GM18517 (cell line): ENCODE results near the gene CALR3.
"Not testable (repeated sequence)": the region's sequence is repeated elsewhere in the genome, so short reads cannot be mapped to it uniquely, and the experiment has no call there.

ENCODE experiments used
- ATAC-seq: cut with Tn5 transposase; IDR thresholded peaks from one replicate; pipeline ENCODE4 v1.9.1; 2021; ENCODE audit warnings: mild to moderate bottlenecking, moderate library complexity; ENCODE audit not compliant: unreplicated experiment

Gene CALR3

DNA sequence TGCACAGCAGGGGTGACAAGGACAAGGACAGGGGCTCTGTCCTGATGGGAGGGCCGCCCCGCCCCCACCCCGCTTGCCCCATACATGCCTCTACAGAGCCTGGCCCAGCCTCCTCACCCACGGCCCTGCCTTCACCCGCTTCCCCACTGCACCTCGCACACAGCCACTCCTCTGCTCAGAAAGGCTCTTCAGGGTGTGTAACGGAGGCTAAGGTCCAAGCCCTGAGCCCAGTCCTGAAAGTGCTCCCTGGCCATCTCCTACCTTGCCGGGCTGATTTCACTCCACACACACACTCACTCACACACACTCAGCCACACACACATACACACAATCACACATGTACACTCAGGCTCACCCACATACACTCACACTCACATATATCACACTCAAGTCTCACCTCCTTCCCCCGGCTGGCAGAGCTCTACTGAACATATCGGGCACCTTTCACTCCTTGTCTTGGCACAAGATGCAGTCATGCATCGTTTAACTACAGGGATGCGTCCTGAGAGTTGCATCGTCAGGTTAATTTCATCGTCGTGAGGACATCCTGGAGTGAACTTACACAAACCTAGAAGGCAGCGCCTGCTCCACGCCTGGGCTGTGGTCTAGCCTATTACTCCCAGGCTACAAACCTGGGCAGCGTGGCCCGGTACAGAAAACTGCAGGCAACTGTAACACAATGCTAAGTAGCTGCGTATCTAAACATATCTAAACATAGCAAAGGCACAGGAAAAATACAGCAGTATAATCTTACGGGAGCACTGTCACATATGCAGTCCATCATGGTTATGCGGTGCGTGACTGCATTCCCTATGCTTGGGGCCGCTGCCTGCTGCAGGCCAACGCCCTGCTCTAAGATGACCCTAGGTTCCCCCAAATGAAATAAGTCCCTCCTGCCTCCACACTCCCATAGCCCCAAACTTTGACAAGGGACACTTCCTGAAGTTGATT lies 37.3 kb downstream of the CALR3 start:
- no peak for ATAC-seq

DNA sequence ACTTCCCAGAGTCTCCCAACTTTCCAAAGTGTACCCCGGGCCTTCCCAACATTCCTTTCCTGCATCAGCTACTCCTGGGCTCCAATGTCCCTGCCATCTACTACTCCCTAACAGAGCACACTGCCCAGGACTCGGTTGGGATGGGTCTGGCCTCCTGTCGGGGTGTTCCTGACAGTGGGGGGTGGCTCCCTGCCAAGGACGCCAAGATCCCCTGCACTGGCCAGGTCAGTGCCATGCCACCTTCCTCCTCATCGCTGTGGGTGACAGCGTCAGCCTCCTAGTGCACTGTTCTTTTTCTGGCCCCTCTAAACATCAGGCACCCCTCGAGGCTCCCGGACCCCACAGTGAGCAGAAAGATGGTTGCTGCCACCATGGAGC lies 38.0 kb downstream of the CALR3 start:
- no peak for ATAC-seq

DNA sequence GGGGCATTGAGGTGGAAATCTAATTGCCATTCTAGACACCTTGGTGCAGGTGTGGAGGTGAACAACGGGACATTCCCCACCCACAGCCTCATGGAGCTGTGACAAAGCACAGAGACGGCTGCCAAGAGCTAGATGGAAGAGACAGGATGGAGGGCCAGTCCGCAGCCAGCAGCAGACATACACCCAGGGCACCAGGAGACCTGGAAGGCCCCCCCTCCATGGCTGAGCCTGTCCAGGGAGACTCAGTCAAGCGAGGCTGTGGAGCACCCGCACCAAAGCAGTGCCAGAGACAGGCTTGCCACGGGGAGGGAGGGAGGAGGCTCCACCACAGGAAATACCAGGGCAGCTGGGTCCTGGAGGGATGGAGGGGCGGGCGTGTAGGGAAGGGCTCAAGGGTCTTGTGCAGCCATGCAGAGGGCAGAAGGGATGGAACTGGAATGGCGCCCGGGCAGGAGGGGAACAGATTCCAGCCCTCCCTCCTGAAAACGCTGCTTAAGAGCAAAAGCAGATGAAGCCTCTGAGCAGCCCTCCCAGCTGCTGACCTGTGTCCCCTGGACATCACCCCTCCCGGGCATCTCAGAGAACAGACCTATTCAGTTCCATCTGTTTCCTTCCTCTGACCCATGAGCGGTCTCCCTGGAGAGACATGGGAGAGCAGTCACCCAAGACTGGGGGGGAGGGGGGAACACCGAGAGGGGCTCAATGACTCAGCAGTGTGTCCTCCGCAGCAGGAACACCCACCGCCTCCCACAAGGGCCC lies 38.6 kb downstream of the CALR3 start:
- no peak for ATAC-seq

DNA sequence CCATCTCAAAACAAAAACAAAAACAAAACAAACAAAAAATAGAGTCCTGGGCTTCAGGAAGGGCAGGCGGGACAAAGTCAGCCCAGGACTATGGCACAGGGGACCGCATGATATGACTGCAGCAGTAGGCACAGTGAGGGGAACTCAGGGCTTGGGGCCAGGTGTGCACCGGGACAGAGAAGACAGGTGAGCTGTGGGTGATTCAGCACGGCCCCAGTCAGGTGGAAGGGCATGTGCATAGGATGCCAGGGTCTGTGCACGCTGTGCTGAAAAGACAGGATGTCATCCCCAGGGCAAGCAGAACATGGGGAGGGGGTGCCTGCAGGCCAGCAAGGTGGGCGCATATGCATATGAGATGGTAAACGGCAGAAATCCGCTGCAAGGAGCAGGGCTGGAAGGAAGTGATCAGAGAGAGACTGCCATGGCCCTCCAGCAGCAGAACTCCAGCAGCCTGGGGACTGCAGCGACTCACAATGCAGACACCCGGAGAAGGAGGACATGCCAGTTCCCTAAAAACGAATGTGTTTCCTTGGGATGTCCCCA lies 39.2 kb downstream of the CALR3 start:
- ATAC-seq = no peak

DNA sequence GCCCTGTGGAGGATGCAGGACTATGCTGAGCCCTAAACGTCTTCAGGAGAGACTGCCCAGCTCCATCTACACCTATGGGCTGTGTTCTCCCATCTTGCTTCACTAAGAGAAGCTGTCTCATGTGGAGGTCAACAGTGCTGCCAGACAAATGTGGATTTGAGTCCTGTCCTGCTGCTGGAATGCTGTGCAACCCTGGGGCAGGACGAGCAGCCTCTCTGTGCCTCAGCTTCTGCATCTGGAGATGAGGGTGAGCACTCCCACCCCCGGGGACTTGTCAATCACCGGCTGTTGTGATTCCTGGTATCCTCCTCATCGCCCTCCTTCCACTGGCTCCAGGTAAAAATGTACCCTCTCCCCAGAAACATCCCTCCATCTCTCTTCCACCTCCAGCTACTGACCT lies 40.5 kb downstream of the CALR3 start:
- ATAC-seq = no peak

DNA sequence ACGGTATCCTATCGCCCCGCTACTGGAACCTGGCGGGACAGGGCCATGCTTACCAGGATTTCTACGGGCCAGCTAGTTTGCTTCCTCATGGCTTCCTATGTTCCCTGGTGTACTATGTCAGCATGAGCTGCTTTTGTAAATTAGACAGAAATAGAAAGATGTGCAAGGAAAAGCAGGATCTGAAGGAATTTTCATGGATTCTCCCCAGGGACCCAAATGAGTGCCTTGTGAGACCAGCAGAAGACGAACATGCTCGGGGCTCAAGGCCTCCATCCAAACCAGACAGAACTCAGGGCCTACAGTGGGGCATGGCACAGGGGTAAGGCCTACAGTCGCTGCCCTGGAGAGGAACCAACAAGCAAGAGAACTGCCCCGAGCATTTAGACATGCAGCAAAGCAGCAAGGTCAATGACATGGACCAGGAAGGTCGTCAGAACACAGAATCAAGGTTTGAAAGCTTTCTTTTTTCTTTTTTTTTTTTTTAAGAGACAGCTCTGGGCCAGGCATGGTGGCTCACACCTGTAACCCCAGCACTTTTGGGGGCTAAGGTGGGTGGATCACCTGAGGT lies 41.5 kb downstream of the CALR3 start:
- ATAC-seq = no peak

DNA sequence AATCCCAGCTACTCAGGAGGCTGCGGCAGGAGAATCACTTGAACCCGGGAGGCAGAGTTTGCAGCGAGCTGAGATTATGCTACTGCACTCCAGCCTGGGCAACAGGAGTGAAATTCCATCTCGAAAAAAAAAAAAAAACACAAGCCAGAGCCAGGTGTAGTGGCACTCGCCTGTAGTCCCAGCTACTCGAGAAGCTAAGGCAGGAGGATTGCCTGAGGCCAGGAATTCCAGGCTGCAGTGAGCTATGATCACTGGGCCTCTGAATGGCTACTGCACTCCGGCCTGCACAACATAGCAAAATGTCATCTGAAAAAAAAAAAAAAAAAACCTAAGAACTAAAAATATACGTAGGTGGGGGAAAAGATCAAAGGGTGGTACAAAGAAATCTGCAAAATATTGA lies 43.6 kb downstream of the CALR3 start:
- no peak for ATAC-seq

DNA sequence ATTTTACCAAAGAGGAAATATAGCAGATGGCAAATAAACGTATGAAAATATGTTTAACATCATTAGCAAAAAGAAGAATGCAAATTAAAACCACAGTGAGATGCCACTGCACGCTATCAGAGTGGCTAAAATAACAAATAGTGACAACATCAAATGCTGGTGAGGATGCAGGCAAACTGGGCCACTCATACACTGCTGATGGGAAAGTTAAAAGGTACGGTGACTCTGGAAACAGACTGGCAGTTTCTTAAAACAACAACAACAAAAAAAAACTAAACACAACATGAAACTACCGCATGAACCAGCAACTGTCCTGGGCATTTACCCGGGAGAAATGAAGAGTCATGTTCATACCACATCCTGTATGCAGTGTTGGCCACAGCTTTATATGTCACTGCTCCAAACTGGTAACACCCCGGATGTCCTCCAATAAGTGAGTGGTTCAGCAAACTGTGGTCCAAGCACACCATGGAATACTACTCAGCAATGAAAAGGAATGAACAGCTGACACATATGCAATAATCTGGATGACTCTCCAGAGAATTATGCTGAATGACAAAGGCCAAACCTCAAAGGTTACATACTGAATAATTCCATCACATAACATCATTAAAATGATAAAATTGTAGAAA lies 46.5 kb downstream of the CALR3 start:
- peak; percentile 38 for ATAC-seq

DNA sequence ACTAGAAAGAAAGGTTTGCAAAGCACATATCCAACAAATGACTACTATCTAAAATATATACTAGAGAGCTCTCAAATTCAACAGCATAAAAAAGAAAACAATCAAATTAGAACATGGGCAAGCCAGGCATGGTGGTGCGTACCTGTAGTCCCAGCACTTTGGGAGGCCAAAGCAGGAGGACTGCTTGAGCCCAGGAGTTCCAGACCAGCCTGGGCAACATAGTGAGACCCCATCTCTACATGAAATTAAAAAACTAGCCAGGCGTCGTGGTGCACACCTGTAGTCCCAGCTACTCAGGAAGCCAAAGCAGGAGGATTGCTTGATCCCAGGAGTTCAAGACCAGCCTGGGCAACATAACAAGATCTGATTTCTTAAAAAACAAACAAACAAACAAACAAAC lies 47.1 kb downstream of the CALR3 start:
- not testable (repeated sequence) for ATAC-seq

DNA sequence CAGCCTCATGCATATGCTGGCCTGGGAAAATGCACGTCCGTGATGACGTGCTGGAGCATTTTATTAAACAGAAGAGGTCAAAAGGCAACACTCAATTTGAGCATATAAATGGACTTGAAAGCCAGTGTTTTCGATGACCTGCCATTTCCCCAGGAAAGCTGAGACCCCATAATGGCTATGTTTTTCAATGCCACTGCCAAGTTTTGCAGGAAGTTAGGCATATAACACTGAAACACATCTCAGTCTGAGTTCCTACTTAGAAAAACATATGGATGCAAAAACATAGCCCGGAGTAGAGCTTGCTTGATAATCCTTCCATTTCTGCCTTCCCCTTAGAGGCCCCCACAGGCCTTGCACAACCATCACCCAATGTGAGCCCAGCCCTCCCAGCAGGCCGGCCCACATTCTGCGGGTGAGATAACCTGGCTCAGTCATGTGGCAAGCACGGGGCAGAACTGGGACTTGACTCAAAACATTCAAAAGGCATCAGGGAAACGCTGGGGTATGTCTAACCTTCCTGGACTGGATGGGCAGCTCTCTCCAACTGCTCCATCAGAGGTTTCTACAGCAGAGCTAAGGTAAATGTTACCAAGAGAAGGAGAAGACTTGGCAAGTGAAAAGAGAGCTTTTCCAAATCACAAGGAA lies 49.1 kb downstream of the CALR3 start:
- no peak for ATAC-seq

DNA sequence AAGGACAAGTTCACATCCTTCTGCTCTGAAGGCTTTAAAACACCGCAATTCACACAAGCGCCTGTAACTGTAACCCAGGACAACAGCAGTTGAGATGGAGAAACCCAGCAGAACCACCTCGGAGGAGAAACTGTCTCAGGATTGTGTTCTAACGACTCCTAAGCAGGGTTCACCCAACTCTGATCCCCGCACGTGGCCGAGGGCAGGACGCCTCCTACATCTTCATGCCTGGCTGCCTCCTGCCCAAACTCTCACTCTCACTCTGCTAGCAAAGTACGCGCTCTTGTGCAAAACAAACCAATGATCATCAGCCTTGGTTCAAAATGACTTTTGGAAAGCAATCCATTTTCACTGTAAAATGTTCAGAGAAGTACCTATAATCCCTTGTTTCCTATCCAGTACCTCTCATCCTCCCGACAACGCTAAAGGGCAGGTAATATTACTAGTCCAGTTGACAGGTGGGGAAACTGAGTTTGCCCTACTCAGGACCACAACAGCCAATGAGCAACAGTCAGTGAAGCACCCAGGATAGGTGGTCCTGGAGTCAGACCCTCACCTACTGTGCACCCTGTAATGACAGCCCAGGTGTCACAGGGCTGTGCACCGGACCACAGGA lies 49.8 kb downstream of the CALR3 start:
- no peak for ATAC-seq

DNA sequence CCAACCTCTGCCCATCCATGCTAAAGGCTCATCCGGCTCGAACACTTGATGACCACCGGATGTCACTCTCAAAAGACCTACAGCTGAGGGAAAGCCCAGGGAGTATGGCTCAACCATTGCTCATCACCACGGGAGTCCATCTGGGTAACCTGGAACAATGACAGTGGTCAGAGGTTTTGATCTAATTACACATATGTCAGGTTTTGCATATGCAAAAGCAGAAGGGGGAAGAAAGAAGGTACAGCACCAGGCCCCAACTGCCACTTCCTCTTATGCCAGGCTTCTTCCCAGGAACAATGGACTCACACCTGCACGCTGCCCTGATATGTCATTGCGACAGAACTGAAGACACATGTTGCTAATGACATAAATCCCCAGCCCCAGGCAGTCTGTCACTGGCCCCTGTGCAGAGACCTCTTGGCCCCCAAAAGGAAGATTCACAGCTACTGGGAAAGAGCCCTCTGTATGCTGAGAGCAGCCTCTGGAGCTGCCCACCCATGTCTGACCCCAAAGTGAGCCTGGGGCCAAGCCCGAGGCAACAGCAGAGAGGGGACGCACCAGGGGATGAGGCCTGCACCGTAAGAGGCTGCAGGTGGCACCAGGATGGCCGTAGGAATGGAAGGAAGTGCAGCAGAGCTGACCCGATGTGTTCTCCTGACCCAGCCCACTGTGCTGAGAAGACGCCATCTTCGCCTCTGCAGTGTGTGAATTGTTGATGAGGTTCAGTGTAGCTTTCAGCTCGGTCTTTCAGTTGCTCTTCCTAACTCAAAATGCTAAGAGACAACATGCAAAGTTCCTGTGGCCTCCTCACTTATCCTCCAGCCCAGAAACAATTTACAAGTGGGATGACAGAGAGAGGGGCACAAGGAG lies 50.5 kb downstream of the CALR3 start:
- ATAC-seq = no peak

DNA sequence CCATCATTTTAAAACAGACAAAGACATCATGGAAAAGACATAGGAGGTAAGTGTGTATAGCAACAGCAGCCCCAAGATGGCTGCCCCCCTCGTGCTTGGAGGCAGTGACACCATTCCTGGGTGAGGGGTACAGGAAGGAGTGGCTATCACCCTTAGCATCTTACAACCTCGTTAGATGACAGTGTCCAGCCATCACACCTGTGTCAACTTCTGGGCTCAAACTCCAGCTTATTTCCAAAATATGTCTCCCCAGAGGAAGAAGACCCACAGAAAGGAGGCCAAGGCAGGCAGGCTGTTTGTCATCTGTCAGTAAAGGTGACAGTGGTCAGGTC lies 51.7 kb downstream of the CALR3 start:
- ATAC-seq = no peak

DNA sequence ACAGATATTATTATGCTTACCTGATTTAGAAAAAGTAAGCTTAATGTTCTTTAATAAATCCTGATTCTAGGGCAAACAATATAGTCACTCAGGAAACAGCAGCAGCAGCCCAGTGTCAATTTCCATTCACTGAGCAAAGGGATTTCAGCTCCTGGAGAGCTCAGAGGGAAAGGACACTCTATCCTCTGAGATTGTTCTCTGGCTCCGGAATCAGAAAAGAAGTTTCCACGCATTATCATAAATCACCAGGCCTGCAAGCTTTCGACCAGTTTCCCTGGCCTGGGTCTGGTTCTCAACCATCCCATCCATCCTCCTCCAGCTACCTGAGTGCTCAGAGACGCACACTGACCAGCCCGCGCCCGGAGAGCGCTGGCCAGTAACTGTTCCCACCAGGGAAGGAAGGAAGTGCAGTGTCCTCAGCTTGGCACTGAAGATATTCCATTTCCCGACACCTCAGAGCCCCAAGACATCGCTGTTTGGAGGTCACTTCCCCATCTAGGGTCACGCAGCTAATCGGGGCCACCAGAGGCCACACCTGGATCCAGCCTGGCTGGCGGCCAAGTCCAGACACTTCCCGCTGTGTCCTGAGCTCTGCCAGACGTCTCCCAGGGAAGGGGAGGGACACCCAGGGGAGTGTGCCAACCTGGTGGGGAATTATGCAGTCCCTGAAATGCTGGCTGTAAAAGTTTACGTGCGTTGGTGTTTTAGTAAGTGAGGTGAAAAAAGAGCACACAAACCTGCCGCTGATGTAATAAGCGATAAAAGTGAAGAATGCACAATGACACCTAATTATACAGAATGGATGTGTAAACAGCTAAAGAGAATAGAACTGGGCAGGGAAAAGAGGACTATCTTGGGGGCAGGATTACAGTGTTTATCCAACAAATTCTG lies 53.3 kb downstream of the CALR3 start:
- ATAC-seq = no peak

DNA sequence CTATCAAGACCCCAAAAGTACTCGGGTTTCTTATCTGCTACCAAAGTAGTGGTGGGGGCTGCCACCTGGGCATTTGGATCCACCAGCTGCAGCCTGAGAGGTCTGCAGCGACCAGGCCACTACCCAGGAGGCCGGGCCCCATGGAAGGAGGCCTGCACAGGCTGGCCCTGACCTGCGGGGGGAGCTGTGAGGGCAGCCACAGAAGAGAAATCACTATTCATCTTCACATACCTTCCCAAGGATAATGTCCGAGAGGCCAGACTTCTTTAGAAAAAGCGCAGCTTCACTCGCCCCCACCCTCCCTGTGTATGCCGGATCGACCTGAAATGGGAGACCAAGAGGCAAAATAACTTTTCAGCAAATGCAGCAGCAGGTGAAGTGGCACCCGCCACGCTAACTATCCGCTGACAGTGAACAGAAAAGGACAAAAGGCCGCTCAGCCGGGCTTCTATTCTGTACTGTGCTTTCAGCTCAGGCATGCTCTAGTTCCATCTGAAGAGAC lies 54.3 kb downstream of the CALR3 start:
- no peak for ATAC-seq

DNA sequence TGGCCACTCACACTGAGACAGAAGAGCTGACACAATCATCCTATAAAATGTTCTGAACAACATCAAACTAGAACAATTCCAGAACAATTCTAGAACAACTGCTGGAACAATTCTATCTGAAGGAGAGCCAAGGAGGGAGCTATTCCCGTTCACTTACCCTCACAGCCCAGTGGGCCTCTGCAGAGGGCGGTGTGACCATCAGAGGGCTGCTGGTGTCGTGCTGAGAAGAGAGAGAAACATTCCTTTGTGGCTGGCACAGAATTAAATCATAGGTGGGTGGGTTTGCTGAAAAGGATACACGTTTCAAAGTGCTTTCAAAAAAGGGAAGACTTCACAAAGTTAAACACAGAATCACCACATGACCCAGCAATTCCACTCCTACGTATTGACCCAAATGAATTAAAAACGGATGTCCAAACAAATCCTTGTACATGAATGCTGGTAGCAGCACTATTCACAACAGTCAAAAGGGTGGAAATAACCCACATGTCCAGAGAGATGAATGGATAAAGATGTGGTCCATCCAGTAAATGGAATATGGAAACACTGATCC lies 59.1 kb downstream of the CALR3 start:
- ATAC-seq = no peak

DNA sequence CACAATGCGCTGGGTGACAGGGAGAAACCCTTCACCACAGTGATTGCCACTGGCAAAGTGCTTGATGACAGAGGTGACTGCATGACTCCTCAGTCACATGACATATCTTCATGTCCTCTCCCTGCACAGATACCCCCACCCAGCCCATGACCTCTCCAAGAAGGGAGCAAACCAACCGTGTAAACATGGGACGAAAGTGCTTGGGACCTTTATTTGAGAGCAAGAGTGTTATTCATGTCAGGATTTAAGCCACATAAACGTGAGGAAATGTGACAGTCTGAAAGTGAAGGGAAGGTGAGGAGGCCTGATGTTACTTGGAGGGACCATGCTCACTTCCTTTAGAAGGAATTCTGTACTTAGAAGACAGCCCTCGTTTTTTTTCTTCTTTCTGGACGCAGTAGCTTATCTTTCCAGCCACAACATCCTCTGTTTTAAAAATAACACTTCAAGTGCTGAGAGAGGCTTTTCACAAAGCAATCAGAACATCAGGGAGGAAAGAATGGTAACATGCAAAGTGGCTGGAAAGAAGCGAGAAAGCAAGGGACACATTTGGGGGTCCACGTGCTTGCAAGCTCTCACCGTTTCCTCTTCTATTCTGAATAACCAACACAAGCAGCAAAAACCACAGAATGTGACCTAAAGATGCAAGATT lies 59.8 kb downstream of the CALR3 start:
- ATAC-seq = no peak
